GM12878 (cell line): ENCODE data around the gene ADRB1.

Experiments
- CTCF ChIP-seq, 3 experiments: IDR thresholded peaks in 2 of 3; conservative IDR thresholded peaks in 1 of 3; 2 replicates each; pipeline ENCODE4 v1.5.1; 2011; ENCODE audit warnings: low read depth in 3 of 3, low read length in 3 of 3, mild to moderate bottlenecking in 3 of 3, control low read depth in 2 of 3, moderate library complexity in 2 of 3, inconsistent platforms in 1 of 3, mixed read lengths in 1 of 3; ENCODE audit not compliant: control insufficient read depth in 2 of 3, insufficient read depth in 1 of 3; ENCODE audit errors: extremely low read depth in 1 of 3
- E2F4 ChIP-seq: IDR thresholded peaks from 2 replicates; pipeline ENCODE4 v1.6.1; 2012; ENCODE audit warnings: low read depth, low read length, improper control_type of control experiment
- EP300 ChIP-seq, 2 experiments: fragments of 150-350 bp in 1 of 2; IDR thresholded peaks; 2 replicates each; pipeline ENCODE4 v1.6.1; 2011 to 2012; ENCODE audit warnings: low read depth in 2 of 2, low read length in 2 of 2, borderline replicate concordance in 1 of 2, improper control_type of control experiment in 1 of 2, inconsistent platforms in 1 of 2; ENCODE audit not compliant: control insufficient read depth in 1 of 2
- KDM1A ChIP-seq: fragments of 200-600 bp; sonication (generic); IDR thresholded peaks from 2 replicates; pipeline ENCODE4 v1.6.1; 2016; ENCODE audit warnings: borderline replicate concordance
- POLR2A ChIP-seq: IDR thresholded peaks from 2 replicates; pipeline ENCODE4 v1.6.1; 2011; ENCODE audit warnings: low read depth, mild to moderate bottlenecking, low read length
- SREBF2 ChIP-seq: IDR thresholded peaks from 2 replicates; pipeline ENCODE4 v1.6.1; 2012; ENCODE audit warnings: mild to moderate bottlenecking, low read length

GRCh38 chr10:114003161-114003941, 40.3 kb upstream of the ADRB1 start:
- no peak for TF ChIP-seq EP300 (IDR thresholded peaks at IDR 0.05; ENCODE audit: borderline replicate concordance in 1 of 2, control insufficient read depth in 1 of 2, low read depth in 2 of 2, low read length in 2 of 2)
- no peak for TF ChIP-seq SREBF2
- no peak for TF ChIP-seq E2F4
- no peak for TF ChIP-seq KDM1A
- TF ChIP-seq POLR2A = no peak
- TF ChIP-seq CTCF (IDR thresholded peaks at IDR 0.05 in 2 of 3, conservative IDR thresholded peaks at IDR 0.05 in 1 of 3; ENCODE audit: control insufficient read depth in 2 of 3, extremely low read depth in 1 of 3, insufficient read depth in 1 of 3, low read depth in 3 of 3, low read length in 3 of 3) = no peak
